GM12875 (cell line): ENCODE data around the gene GRAMD1B.

Source experiments
- H3K4me3 ChIP-seq: one replicate; pipeline ENCODE4 v1.5.1; 2011; ENCODE audit warnings: low read depth, low read length, control low read depth
- TF ChIP-seq, protein P1 (sequence below): IDR thresholded peaks from 2 replicates; pipeline ENCODE4 v1.5.1; 2011; ENCODE audit warnings: low read depth, mild to moderate bottlenecking, control low read depth, inconsistent platforms, low read length, moderate library complexity, borderline replicate concordance; ENCODE audit not compliant: insufficient read depth

Gene GRAMD1B

DNA sequence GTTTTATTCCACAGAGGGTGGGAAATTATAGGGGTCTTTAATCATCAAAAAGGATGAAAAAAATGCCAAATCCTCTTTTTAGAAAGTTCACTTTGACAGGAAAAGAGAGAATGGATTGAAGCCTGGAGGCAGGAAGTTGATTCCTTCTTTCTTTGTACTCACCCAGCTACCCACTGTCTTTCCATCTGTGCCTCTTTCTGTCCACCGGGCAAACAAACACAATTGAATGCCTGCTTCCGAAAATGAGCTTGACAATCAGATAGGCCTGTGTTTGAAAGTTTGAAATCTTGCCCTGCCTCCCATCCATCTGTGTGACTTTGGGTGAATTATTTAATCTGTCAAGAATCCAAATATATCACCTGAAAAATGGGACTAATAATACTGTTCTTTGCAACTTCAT, 143.2 kb downstream of the GRAMD1B start:
- TF ChIP-seq, protein P1, sequence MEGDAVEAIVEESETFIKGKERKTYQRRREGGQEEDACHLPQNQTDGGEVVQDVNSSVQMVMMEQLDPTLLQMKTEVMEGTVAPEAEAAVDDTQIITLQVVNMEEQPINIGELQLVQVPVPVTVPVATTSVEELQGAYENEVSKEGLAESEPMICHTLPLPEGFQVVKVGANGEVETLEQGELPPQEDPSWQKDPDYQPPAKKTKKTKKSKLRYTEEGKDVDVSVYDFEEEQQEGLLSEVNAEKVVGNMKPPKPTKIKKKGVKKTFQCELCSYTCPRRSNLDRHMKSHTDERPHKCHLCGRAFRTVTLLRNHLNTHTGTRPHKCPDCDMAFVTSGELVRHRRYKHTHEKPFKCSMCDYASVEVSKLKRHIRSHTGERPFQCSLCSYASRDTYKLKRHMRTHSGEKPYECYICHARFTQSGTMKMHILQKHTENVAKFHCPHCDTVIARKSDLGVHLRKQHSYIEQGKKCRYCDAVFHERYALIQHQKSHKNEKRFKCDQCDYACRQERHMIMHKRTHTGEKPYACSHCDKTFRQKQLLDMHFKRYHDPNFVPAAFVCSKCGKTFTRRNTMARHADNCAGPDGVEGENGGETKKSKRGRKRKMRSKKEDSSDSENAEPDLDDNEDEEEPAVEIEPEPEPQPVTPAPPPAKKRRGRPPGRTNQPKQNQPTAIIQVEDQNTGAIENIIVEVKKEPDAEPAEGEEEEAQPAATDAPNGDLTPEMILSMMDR = no peak
- H3K4me3 ChIP-seq = no peak overlapping the region

DNA sequence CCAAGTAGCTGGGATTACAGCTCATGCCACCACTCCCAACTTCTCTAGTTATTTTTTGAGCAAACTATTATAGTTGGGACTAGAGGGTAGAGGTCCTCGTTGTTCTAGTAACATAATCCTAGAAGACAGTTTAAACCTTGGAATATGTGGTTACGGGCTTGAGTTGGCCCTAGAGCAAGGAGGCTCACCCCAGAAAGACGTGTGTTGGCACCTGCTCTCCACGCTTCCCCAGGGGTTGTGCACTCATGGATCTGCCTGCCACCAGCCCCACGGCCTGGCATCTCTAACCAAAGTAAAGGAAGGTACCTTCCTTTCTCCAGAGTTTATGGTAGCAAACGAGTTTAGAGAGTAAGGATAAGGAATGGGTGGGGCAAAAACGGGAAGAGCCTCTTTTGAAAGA, 145.4 kb downstream of the GRAMD1B start:
- TF ChIP-seq, protein P1 = no peak
- H3K4me3 ChIP-seq = no peak overlapping the region

DNA sequence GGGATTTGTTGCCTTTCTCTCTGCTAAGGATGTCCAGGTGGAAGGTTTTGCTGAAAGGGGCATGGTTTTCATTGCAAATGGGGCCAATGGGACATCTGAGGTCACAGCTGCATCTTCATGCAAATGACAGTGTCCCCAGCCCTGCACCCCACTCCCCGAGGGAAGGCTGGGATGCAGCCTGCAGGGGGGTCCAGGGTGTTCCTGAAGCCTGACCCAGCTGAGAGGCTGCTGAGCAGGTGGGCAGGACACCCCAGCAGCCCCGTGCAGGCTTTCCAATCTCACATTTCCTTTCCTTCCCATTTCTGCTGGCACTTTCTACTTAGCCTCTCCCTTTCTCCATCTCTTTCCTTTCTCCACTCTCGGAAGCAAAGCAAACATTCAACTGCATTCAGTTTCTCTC, 146.0 kb downstream of the GRAMD1B start:
- TF ChIP-seq, protein P1 = no peak
- H3K4me3 ChIP-seq = no peak overlapping the region

DNA sequence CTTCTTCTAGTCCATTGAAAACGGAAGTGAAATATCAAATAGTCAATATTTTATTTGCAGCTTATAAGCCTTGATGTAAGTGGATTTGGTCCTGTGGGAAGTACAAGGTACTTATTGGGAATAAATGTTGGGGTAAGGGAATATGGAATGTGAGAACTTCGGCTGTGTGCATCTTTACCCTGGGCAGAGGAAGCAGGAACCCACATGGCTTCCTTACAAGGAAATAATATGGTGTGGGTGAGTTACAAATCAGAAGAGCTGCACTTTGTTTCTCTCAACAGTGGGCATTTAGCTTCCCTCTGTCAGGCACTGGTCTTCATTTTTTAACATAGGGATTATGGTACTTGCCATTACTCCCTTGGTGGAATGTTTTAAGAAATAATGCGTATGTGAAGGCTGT, 146.4 kb downstream of the GRAMD1B start:
- no peak overlapping the region for H3K4me3 ChIP-seq
- TF ChIP-seq, protein P1 = no peak

DNA sequence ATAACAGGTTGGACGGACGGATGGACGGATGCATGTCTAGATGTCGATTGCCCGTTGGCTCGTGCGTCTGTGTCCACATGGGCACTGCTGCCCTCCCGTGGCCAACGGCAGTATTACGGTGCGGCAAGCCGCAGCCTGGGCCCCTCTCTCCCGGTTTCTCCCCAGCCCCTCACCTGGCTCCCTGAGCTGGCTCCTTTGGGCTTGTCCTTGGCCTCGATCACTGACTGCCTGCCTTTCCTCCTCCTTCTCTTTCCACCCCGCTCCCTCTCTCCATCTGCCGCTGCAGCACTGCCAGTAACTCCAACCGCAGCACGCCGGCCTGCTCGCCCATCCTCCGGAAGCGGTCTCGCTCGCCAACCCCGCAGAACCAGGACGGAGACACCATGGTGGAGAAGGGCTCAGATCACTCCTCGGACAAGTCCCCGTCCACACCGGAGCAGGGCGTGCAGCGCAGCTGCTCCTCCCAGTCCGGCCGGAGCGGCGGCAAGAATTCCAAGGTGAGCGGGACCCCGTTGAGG, 147.1 kb downstream of the GRAMD1B start:
- H3K4me3 ChIP-seq = no peak overlapping the region

DNA sequence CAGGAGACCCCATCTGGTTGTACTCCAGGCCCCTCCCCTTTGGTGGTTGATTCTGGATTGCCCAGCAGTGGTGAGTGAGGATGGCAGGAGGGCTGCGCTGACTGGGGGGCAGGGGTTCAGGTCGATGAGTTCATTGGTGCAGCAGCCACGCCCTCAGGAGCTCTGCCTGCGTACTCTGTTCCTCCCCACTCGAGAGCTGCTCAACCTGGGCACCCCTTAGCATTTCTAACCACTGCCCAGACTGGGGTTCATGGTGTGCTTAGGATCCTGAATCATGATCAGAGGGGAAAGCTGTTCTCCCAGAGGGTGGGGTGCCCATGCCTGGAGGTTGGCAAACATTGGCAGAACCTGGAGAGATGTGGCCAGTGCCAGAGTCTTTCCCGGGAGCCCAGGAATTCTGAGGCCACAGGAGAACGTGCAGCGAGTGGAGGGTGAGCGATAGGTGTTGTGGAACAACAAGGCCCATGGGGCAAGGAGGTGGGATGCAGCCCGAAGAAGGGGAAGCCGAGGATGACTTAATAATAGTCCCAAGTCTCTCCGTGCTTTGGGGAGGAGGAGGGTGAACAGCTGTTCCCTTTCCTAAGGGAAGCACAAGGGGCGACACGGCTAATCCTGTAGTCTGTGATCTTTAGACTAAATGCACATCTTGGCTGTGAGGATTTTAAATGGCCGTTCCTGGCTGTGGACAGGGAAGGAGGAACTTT, 148.9 kb downstream of the GRAMD1B start:
- TF ChIP-seq, protein P1 = no peak
- no peak overlapping the region for H3K4me3 ChIP-seq

More for the DNA sequence above, 147.1 kb downstream of the GRAMD1B start:
- TF ChIP-seq, protein P1 = peak; percentile 95

DNA sequence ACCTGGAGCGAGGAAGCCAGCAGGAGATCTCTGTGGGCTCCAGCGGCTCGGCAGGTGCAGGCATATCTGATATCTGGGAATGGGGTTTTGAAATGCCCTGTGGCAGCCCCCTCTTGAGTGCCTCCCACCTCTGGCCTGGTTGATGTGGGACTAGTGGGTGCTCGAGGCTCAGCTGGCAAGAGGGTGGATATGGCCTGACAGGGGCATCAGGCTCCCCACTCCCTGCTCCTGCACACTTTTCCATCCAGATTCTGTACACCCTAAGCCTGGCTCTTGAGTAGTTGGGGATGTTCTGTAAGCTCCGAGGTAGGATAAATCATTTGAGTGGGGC, 149.4 kb downstream of the GRAMD1B start:
- H3K4me3 ChIP-seq = no peak overlapping the region
- TF ChIP-seq, protein P1 = no peak
